A673 (cell line): ENCODE results near the gene FAXDC2.

Experiments
- CTCF ChIP-seq: fragments of 300-800, 200-600 bp; sonication (generic); conservative IDR thresholded peaks from 2 replicates; pipeline ENCODE4 v1.5.1; 2017; ENCODE audit warnings: low read depth, mild to moderate bottlenecking, antibody characterized with exemption, low read length, moderate library complexity, mixed read lengths
- EZH2 ChIP-seq: fragments of 200-600 bp; sonication (generic); IDR thresholded peaks from 2 replicates; pipeline ENCODE4 v1.6.1; 2017; ENCODE audit warnings: borderline replicate concordance, low read depth, mild to moderate bottlenecking, mixed read lengths, antibody characterized with exemption, low read length; ENCODE audit not compliant: poor library complexity, severe bottlenecking

GRCh38 chr5:154866841-154867240 is 16.4 kb upstream of the FAXDC2 start:
- TF ChIP-seq CTCF (no peak), EZH2 (no peak)
